ENCODE measurements around the gene PRKCH. TPM values are rescaled to one million over a fixed set of nuclear protein-coding genes. Genes with fewer than 3 reads are reported as not detected.

Gene PRKCH
- total and polyA plus RNA-seq, 2 experiments from 2014 or later, result 2.4 to 3.5 TPM

DNA sequence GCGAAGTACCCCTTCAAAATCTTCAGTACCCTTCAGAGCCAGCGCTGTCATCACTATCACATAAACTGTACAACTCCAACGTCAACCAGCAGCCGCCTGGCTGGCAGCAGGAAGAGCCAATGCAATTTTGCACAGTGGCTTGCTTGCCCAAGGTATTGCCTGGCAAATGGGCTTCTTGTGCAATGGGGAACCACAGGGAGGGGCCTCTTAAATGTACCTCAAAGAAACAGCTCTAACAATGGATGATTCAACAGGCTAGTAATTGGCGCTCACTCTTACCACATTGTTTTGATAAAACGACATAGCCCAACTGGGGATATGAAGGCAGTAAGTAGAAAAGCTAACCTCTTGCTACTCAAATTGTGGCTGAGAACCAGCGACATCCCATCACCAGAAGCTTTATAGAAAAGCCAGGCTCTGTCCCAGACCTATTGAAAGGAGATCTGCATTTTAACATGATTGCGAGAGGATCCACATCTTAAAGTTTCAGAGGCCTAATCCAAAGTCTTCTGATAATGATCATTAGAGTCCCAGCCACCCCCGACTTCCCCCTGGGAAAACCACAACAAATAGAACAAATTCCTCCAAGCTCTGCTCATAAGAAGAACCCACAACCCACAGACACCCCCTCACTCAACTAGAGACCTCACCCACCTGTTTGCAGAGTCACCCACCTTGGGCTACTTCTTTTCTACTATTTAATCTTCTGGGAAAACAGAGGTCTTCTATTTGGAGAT, 248.6 kb downstream of the PRKCH start:
- peaks cover 83% of the 10 kb centered on the region for H3F3A ChIP-seq (ENCODE audit: insufficient read depth)
- TF ChIP-seq EZH2phosphoT487 (IDR thresholded peaks at IDR 0.05; ENCODE audit: insufficient read depth, low read depth) (no peak), EZH2 (IDR thresholded peaks at IDR 0.05; ENCODE audit: insufficient read depth, poor library complexity, severe bottlenecking) (no peak)
- peak overlapping the region; percentile 93 for H3K27ac ChIP-seq
- peak; percentile 95 for DNase-seq
- H3K9me2 ChIP-seq (ENCODE audit: insufficient read depth), result no peaks in the 10 kb centered on the region
- H3K27me3 ChIP-seq (replicated peaks; ENCODE audit: insufficient read depth), result no peaks in the 10 kb centered on the region
- in situ Hi-C loops (cut with MboI), result loop anchor here (10.0 kb wide), 1 partner anchor 125 kb away; the partner anchor contains the start of gene HIF1A
- H3K4me3 ChIP-seq, result peak overlapping the region; percentile 26
- H4K20me1 ChIP-seq (ENCODE audit: insufficient read depth), result no peaks in the 10 kb centered on the region
- H3K4me1 ChIP-seq (ENCODE audit: insufficient read depth), result peaks cover 89% of the 10 kb centered on the region
- H3K36me3 ChIP-seq (ENCODE audit: low read depth), result no peaks in the 10 kb centered on the region
- H2AFZ ChIP-seq, result 0 out of 2 replicates have a peak overlapping the region, but pooled peaks have one; percentile 25
- H3K4me2 ChIP-seq (ENCODE audit: unreplicated experiment), result peak overlapping the region; percentile 55
- H3K9ac ChIP-seq, result peak overlapping the region; percentile 71
- H3K9me3 ChIP-seq (ENCODE audit: low read depth), result no peaks in the 10 kb centered on the region
- WGBS, 2 experiments (ENCODE audit: low coverage in 1 of 2, low lambda C conversion rate in 2 of 2, missing lambda C conversion rate in 2 of 2), result 45 to 49% methylated on average over 9 of the region's 9 CpGs
- H3K79me2 ChIP-seq (ENCODE audit: insufficient read depth), result peaks cover 72% of the 10 kb centered on the region

- Histone ChIP-seq H3F3A (ENCODE audit: insufficient read depth) (peaks cover 83% of the 10 kb centered on the region), H3K4me1 (ENCODE audit: insufficient read depth) (peaks cover 89% of the 10 kb centered on the region), H3K27me3 (replicated peaks; ENCODE audit: insufficient read depth) (no peaks in the 10 kb centered on the region), H3K9me2 (ENCODE audit: insufficient read depth) (no peaks in the 10 kb centered on the region), H3K27ac (peak overlapping the region; percentile 93), H3K79me2 (ENCODE audit: insufficient read depth) (peaks cover 77% of the 10 kb centered on the region), H4K20me1 (ENCODE audit: insufficient read depth) (no peaks in the 10 kb centered on the region), H3K4me2 (ENCODE audit: unreplicated experiment) (peak overlapping the region; percentile 55), H2AFZ (0 out of 2 replicates have a peak overlapping the region, but pooled peaks have one; percentile 25), H3K9ac (peak overlapping the region; percentile 71), H3K4me3 (peak overlapping the region; percentile 26), H3K9me3 (ENCODE audit: low read depth) (no peaks in the 10 kb centered on the region), H3K36me3 (ENCODE audit: low read depth) (no peaks in the 10 kb centered on the region)
- peak; percentile 38 for DNase-seq
- WGBS, 2 experiments (ENCODE audit: low coverage in 1 of 2, low lambda C conversion rate in 2 of 2, missing lambda C conversion rate in 2 of 2), result 70 to 73% methylated on average over 6 of the region's 6 CpGs
- in situ Hi-C loops (cut with MboI), result no loop called here
- TF ChIP-seq EZH2 (IDR thresholded peaks at IDR 0.05; ENCODE audit: insufficient read depth, poor library complexity, severe bottlenecking), result no peak
- TF ChIP-seq EZH2phosphoT487 (IDR thresholded peaks at IDR 0.05; ENCODE audit: insufficient read depth, low read depth), result no peak
Observed at GRCh38 chr14:61570549-61571290, 249.3 kb downstream of the PRKCH start.

DNA sequence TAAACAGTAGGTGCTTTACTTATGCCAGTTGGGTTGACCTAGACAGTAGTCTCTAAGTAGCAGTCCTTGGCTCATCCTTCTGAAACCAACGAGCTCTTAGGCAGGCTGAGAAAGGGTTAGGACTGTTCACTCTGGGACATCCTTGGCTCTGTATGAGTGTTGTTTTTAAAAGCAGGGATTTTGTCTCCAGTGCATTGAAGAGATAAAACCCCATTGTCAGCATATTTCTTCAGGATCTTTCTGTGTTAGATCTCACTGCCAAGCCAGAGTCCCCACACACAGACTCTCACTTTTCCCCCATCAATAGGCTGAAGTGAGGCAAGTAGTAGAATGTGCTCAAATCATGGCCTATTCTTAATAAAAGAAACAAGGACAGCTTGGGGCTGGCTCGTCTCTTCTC, 250.5 kb downstream of the PRKCH start:
- no peak for DNase-seq
- H3K4me1 ChIP-seq (ENCODE audit: insufficient read depth), result peaks cover 88% of the 10 kb centered on the region
- H3K79me2 ChIP-seq (ENCODE audit: insufficient read depth), result peaks cover 84% of the 10 kb centered on the region
- H4K20me1 ChIP-seq (ENCODE audit: insufficient read depth), result no peaks in the 10 kb centered on the region
- no peaks in the 10 kb centered on the region for H3K36me3 ChIP-seq (ENCODE audit: low read depth)
- no peak overlapping the region for H3K9ac ChIP-seq
- H3K9me3 ChIP-seq (ENCODE audit: low read depth), result no peaks in the 10 kb centered on the region
- no peak overlapping the region for H3K27ac ChIP-seq
- H3K4me2 ChIP-seq (ENCODE audit: unreplicated experiment), result peak overlapping the region; percentile 10
- 60 to 61% methylated on average over 2 of the region's 2 CpGs for WGBS, 2 experiments (ENCODE audit: low coverage in 1 of 2, low lambda C conversion rate in 2 of 2, missing lambda C conversion rate in 2 of 2)
- no peaks in the 10 kb centered on the region for H3K27me3 ChIP-seq (replicated peaks; ENCODE audit: insufficient read depth)
- H3K9me2 ChIP-seq (ENCODE audit: insufficient read depth), result no peaks in the 10 kb centered on the region
- H2AFZ ChIP-seq, result no peak overlapping the region
- no peak for TF ChIP-seq EZH2 (IDR thresholded peaks at IDR 0.05; ENCODE audit: insufficient read depth, poor library complexity, severe bottlenecking)
- H3K4me3 ChIP-seq, result no peak overlapping the region
- H3F3A ChIP-seq (ENCODE audit: insufficient read depth), result peaks cover 84% of the 10 kb centered on the region
- in situ Hi-C loops (cut with MboI), result no loop called here

- in situ Hi-C loops (cut with MboI), result no loop called here
- no peaks in the 10 kb centered on the region for H3K9me3 ChIP-seq (ENCODE audit: low read depth)
- H3K4me1 ChIP-seq (ENCODE audit: insufficient read depth), result peaks cover 94% of the 10 kb centered on the region
- H3K4me3 ChIP-seq, result peak overlapping the region; percentile 19; the same call in 1 of the 2 replicates
- H3K27ac ChIP-seq, result peak overlapping the region; percentile 81
- DNase-seq, result peak; percentile 49
- H4K20me1 ChIP-seq (ENCODE audit: insufficient read depth), result no peaks in the 10 kb centered on the region
- no peak for TF ChIP-seq EZH2phosphoT487 (IDR thresholded peaks at IDR 0.05; ENCODE audit: insufficient read depth, low read depth)
- TF ChIP-seq EZH2 (IDR thresholded peaks at IDR 0.05; ENCODE audit: insufficient read depth, poor library complexity, severe bottlenecking), result no peak
- peak overlapping the region; percentile 57 for H3K9ac ChIP-seq
- no peaks in the 10 kb centered on the region for H3K27me3 ChIP-seq (replicated peaks; ENCODE audit: insufficient read depth)
- peak overlapping the region; percentile 46 for H3K4me2 ChIP-seq (ENCODE audit: unreplicated experiment)
- H3K36me3 ChIP-seq (ENCODE audit: low read depth), result no peaks in the 10 kb centered on the region
- 62 to 66% methylated on average over 3 of the region's 3 CpGs for WGBS, 2 experiments (ENCODE audit: low coverage in 1 of 2, low lambda C conversion rate in 2 of 2, missing lambda C conversion rate in 2 of 2)
- H3K9me2 ChIP-seq (ENCODE audit: insufficient read depth), result no peaks in the 10 kb centered on the region
- peaks cover 84% of the 10 kb centered on the region for H3K79me2 ChIP-seq (ENCODE audit: insufficient read depth)
- peaks cover 90% of the 10 kb centered on the region for H3F3A ChIP-seq (ENCODE audit: insufficient read depth)
- no peak overlapping the region for H2AFZ ChIP-seq
Observed at GRCh38 chr14:61573321-61573720, 251.9 kb downstream of the PRKCH start.

Data from GM23248 (cell line).